ENCODE measurements around the gene ADCY5.

- TF ChIP-seq, protein P1, sequence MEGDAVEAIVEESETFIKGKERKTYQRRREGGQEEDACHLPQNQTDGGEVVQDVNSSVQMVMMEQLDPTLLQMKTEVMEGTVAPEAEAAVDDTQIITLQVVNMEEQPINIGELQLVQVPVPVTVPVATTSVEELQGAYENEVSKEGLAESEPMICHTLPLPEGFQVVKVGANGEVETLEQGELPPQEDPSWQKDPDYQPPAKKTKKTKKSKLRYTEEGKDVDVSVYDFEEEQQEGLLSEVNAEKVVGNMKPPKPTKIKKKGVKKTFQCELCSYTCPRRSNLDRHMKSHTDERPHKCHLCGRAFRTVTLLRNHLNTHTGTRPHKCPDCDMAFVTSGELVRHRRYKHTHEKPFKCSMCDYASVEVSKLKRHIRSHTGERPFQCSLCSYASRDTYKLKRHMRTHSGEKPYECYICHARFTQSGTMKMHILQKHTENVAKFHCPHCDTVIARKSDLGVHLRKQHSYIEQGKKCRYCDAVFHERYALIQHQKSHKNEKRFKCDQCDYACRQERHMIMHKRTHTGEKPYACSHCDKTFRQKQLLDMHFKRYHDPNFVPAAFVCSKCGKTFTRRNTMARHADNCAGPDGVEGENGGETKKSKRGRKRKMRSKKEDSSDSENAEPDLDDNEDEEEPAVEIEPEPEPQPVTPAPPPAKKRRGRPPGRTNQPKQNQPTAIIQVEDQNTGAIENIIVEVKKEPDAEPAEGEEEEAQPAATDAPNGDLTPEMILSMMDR (IDR thresholded peaks at IDR 0.05) = no peak
- TF ChIP-seq EZH2 (IDR thresholded peaks at IDR 0.05; ENCODE audit: borderline replicate concordance, insufficient read depth, low read depth, low read length, poor library complexity, severe bottlenecking) = no peak
These were observed 35.9 kb downstream of the ADCY5 start for GRCh38 chr3:123412811-123413604.
